ACHN (cell line): ENCODE results near the gene SPTB.

Source experiments
- DNase-seq: peaks from one replicate; pipeline ENCODE4 v3.0.0-alpha.2; 2015
- in situ Hi-C: cut with HindIII; loops from 2 replicates; pipeline ENCODE4 v1.10.0; 2017; ENCODE audit warnings: low sequenced_read_pairs, low pct_ligation_motif_present, low pct_unique_long_range_greater_than_20kb

SPTB gene

GRCh38 chr14:64698903-64699302 lies 180.8 kb downstream of the SPTB start:
- in situ Hi-C loops: no loop called here
- DNase-seq: no peak

DNA sequence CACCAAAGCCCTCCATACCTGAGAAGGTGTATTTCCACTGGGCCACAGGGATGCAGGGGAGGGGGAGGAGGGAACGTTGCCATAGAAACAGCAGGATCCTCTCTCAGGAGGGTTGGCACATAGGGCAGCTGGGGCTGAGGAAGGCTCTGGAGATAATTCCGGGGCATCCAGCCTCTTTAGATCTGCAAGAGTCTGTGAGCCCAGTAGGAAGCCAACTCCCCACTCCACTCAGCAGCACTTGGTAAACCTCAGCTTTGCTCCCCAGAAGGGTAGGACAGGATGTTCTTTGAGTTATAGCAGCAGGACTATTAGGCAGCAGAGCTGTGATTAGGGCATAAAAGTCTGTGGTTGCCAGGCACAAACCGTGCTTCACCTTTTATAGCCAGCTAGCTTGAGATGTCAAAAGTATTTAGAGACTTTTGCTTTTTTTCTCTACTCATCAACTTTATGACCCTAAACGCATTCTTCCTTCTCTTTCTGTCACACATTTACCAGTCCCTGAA lies 183.3 kb downstream of the SPTB start:
- DNase-seq: peak; percentile 10
- in situ Hi-C loops: no loop called here
